HG03196 (cell line): ENCODE measurements around the gene P4HA1.
A peak's percentile ranks its signal among the peaks of the same experiment; 100 is the strongest.
"Not testable (repeated sequence)": the region's sequence is repeated elsewhere in the genome, so short reads cannot be mapped to it uniquely, and the experiment has no call there.

Experiments
- ATAC-seq: cut with Tn5 transposase; IDR thresholded peaks from one replicate; pipeline ENCODE4 v1.9.1; 2021; ENCODE audit not compliant: unreplicated experiment

Gene P4HA1

DNA sequence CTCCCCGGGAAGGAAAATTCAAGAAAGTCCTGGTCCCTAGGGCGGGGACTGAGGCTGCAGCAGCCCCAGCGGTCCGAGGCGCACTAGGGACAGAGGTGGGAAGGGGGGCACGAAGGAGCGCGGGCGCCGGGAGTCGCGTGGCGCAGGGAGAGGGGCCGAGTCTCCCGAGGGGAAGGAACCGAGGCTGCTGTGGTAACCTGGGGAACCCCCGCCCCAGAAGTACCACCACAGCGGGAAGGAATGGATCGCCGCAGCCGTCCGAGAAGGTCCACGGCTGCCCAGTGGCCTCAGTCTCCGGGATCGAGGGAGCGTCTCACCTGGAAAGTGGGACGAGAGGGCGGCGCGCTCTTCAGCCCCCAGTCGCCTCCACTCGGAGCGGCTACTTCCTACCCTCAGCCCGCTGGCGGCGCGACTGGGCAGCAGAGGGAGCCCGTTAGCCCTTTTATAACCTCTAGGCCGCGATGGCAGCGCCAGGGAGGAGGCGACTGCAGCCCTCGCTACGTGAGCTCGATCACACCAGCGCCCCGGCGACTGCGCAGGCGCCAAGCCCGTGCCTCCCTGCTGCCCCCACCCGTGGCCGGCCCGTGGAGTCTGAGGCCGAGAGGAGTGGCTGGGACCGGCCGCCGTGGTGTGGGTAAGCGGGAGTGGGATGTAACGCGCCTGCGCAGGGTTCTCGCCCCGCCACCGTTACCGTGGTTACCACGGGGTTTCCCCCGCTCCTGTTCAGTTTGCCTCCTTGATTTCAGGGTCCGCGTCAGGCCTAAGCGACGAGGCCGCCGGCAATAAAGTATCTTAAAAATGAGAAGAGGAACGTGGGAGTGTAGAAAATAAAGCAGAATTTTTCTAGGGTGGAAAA, at the start of gene P4HA1:
P4HA1 (minus strand) TSS at position 418 of the 856 bp plus-strand sequence. CDS start 21,983 bp downstream, outside the sequence.
- ATAC-seq = peak; percentile 86

DNA sequence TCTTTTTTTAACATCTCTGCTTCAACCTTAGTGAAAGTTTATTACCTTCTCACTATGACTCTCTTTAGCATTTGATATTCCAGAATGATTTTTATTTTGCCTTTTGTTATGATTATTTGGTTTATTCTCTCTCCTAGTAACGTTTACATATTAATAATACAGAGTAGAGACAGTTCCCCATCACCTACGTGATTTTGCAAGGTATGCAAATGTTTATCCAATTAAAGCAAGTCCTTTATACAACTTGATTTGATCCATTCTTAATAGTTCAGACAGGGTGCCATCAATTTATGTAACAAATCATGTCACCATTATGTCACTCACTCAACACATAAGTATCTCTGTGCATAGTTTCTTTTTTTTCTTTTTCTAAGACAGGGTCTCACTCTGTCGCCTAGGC, 44.9 kb upstream of the P4HA1 start:
- ATAC-seq = no peak

DNA sequence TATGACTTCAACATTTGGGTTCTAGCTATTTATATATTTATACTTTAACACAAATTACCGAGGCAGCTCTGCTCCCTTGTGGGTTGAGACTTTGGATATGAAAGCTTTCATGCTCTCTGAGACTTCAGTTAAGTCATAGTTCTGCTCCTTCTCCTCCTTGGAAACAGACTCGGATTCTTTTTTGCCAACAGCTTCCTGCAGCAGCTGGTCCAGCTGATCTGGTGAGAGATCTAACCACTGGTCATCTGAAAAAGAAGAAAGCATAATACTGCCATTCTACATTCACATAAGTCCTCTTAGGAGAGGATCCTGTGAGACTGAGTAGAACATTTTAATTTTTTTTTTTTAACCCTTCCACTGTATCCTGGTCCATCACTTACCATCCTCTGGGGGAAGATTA, 42.6 kb upstream of the P4HA1 start:
- ATAC-seq = no peak

DNA sequence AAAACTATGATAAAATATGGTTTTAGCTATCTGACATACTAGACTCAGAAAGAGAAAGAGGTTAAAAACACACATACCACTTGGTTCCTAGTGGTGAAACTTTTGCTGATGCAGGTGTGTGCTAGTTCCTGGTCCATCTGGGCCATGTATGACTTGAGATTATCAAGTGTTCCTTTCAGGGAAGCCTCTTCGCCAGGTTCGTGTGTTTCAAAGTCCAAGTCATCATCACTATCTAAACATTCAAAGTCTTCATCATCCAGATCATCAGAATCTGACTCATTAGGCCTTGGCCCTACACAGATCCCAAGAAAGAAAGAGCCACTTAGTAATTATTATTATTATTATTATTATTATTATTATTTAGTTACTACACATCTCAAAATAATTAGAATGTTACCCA, 40.0 kb upstream of the P4HA1 start:
- ATAC-seq = no peak

DNA sequence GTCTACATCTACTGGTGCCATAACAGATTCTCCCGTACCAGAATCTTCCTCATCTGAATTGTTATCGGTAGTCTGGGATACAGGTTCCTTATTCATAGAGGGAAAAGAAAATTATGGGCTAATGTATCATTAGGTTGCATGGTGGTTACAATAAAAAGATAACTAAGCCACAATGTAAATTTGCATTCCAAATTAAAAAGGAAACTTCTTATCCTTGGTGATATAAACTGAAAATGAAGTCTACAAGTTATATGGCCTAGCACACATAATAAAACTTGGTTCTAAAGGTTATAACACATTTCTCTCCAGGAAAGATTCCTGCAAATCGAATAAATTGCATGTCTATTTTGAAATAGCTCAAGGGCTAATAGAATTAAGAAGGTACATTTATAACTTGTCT, 38.1 kb upstream of the P4HA1 start:
- no peak for ATAC-seq

DNA sequence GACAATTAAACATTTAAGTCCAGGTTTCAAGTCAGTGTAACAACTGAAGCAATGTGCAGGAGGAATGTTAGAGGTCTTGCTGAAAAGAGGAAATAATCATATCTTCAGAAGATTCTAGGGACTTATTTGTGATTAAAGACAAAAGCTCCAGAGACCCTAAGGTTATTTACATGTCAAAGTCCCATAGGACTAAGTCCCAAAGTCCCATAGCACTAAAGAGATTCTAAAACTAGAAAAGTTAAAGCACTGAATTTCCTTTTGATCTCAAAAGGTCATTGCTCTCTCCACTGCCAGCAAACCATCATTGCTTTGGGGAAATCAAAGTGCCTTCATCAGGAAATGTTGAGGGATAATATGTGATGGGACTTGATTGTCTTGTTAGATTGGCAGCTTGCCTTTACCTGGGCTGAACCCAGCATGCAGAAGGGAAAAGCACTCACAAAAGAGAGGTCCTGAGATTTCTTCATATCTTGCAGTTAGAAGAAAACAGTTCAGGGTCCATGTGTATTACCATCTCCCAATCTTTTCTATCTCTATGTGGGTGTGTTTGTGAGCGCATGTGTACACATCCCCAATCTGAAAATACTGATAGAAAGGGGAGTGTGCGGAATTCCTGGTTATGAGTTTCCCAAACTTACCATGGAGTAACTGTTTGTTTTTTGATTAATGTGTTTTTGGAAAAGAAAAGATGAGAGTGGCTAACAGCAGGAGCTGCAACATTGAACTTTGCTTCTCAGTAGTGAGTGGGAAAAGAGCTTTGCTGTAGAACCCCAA, 35.4 kb upstream of the P4HA1 start:
- no peak for ATAC-seq

DNA sequence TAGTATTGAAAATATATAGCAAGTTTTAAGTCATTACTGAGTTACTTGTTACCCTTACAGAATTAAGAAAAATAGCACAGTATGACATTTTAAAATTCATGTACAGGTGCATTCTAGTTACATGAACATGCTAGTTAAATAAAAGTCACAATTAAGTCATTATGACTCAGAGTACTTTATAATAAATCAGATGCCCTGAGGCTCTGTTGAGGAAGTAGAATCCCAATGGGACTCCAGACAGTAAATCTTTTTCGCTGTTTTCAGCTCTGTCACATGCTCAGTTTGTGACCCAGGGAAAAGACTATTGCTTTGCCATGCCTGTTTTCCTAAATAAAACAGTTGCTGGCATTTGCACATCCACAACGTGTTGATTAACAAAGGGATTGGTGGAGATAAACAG, 34.6 kb upstream of the P4HA1 start:
- ATAC-seq = no peak

DNA sequence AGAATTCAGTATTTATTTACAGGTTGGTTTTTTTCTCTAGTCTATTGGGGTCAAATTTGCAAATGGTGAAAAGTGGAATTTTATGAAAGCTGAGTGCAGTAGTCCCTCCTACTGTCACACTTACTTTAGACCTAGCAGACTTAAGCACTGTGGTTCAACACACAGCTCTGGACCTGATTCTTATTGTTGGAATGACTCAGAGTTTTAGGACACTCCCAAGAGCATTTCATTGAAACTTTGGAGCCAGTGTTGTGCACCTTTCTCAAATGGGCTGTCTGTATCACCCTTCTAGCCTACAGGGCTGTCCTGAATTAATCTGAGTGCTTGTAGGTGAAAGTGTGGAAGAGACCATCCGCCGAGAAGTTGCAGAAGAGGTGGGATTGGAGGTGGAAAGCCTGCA, 29.7 kb upstream of the P4HA1 start:
- no peak for ATAC-seq

DNA sequence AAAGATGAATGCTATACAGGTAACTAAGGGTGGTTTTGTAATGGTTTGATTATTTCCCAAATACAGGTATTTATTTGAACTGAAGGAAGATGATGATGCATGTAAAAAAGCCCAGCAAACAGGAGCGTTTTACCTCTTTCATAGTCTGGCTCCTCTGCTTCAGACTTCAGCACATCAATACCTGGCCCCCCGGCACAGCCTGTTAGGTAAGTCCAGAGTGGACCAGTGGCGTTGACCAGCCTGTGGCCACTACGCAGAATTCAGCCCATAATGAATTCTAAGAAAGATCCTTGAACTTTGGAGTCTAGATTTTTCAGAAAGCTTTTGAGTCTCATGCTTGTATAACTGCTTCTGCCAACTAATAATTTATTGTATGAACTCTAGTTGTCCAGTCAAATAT, 23.3 kb upstream of the P4HA1 start:
- no peak for ATAC-seq

DNA sequence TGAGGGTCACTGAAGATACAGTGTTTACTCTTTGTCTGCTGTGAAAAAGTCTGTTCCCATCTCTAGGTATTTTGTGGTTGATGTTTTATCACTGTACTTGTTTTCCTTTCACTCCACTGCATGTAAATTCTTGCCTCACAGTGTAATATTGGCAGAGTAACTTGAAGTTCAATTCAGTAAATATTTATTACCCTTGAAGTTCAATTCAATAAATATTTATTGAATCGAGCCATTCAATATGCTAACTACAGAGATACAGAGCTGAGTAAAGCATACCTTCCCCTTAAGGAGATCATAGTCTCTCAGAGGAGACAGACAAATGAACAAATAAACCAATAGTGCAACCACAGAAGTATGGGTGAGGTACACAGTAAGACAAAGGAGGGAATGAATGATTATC, 22.8 kb upstream of the P4HA1 start:
- no peak for ATAC-seq

DNA sequence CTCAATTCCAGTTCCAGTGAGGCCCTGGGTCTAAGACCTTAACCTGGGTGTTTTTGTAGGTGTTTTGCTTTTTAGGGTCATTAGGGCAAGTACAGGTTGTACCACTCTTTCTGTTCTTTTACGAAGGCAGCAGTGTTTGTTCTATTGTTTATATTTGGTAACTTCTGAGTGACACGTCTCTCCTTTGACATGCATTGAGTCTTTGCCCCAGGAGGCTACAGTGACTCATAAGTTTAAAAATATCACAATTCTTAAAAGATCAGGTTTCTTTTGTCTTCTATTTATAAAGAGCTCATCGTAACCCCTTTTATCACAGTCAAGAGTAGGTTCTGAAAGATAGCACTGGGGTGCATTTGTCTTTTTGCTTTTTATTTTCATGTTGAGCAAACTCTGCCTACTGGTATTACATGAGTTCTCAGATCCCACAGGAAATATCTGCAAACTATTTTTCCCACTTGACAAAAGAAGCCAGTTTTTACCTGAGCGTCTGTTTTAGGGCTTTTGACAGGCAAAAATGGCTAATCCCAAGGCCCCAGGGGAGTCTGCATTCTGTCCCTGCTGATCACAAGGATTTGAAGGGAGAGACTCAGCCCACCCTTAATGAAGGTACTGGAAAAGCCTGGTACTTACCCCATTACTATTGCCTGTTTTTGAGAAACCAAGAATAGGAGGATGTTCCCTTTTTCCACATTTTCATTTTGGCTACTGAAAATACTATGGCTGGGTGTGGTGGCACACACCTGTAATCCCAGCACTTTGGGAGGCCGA, 21.5 kb upstream of the P4HA1 start:
- ATAC-seq = peak; percentile 70

DNA sequence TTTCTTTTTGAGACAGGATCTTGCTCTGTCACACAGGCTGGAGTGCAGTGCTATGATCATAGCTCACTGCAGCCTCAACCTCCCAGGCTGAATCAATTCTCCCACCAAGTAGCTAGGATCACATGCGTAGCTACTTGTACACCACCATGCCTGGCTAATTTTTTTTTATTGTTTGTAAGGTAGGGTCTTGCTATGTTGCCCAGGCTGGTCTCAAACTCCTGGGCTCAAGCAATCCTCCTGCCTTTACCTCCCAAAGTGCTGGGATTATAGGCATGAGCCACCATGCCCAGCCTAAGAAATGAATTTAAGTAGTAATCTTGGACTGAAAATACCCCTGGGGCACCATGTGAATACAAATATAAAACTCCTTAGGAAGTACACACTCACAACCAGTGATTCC, 19.4 kb upstream of the P4HA1 start:
- ATAC-seq = no peak

DNA sequence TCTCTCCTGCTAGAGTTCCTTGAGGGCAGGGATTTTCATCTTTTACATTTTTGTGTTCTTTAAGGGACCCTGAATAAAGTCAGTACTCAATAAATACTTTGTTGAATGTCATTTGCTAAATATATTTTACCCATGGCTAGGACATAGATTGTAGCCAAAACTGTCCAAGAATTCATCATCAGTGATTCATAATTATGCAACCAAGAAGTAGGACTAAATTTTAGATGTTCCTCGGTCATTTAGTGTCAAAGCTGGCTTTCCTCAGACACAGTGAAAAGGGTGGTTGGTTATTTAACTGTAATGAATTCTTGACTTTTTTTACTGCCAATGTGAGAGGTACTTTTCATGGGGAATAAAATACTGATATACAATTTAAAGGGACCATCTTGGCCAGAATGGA, 16.9 kb upstream of the P4HA1 start:
- ATAC-seq = no peak

DNA sequence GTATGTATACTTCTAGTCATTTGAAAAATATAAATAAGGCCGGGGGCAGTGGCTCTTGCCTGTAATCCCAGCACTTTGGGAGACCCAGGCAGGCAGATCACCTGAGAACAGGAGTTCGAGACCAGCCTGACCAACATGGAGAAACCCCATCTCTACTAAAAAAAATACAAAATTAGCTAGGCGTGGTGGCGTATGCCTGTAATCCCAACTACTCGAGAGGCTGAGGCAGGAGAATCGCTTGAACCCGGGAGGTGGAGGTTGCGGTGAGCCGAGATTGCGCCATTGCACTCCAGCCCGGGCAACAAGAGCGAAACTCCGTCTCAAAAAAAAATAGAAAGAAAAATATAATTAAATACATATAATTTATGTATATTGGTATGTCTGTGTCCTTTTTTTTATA, 15.4 kb upstream of the P4HA1 start:
- not testable (repeated sequence) for ATAC-seq

DNA sequence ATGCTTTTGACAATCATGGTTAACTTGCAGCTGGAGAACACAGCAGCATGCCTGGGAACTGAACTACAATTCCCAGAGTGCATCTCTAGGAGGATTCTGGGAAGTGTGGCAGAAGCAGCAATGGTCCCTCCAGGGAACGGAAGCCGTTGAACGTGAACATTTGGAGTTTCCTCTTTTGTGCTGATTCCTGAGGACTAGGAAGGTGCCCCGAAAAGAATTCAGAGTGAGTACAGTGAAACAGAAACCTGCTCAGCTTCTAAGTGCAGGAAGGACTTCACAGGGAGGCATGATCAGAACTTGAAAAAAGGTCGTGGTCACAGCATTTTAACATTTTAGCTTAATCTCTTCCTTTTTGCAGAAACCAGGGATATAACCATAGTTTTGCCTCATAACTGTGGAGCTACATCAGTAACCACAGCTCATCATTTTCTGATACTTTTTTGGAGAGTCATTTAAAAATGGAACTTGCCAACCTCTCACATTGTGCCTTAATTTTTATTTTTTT, 13.7 kb upstream of the P4HA1 start, which contains the start of gene NUDT13:
NUDT13 (plus strand) TSS at position 111 of the 505 bp plus-strand sequence. CDS start 3,911 bp downstream, outside the sequence.
- no peak for ATAC-seq

DNA sequence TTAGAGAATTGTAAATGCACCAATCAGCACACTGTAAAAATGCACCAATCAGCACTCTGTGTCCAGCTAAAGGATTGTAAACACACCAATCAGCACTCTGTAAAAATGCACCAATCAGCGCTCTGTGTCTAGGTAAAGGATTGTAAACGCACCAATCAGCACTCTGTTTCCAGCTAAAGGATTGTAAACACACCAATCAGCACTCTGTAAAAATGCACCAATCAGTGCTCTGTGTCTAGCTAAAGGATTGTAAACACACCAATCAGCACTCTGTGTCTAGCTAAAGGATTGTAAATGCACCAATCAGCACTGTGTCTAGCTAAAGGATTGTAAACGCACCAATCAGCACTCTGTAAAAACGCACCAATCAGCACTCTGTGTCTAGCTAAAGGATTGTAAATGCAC, 12.6 kb upstream of the P4HA1 start:
- ATAC-seq = not testable (repeated sequence)

DNA sequence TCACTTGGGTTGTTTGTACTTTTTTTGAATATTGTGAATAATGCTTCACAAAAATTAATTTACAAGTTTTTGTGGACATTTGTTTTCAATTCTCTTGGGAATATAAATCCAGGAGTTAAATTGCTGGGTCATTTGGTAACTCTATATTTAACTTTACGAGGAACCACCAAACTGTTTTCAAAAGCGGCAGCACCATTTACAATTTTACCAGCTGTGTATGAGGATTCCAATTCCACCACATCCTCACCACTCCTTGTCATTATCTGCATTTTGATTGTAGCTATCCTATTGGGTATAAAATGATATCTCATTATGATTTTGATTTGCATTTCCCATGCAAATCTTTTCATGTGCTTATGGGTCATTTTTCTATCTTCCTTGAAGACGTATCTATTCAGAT, 9.6 kb upstream of the P4HA1 start:
- no peak for ATAC-seq

DNA sequence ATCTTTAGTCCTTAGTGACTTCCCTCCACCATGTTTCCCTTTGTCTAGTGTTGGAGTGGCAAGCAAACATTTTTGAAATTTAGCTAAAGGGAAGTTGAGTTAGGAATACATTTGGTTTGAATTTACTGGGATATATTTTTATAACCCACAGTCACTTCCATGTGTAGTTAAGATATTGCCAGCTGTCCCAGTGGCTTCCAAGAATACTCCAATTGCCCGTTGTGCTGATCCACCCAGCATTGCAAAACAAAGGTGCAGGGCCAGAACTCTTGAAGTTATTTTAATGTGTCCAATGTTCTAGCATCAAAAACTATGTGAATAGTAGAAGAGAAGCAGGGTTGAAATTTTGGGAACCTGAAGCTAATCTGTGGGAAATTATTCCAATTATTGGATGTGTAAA, 2.5 kb upstream of the P4HA1 start:
- ATAC-seq = no peak

DNA sequence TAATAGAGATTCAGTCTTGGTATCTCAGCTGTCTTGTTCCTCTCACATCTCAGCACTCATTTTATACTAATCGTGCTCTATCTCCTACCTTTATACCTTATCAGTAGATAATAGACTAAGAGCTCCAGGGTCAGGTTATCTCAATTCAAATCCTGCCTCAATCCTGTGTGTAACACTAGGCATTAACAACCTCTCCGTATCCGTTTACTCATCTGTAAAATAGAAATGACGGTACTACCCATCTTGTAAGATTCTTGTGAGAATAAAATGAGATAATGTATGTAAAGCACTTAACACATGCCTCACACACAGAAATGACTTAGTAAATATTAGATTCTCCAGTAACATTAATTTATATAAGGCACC, 622 bp upstream of the P4HA1 start:
- ATAC-seq = no peak

DNA sequence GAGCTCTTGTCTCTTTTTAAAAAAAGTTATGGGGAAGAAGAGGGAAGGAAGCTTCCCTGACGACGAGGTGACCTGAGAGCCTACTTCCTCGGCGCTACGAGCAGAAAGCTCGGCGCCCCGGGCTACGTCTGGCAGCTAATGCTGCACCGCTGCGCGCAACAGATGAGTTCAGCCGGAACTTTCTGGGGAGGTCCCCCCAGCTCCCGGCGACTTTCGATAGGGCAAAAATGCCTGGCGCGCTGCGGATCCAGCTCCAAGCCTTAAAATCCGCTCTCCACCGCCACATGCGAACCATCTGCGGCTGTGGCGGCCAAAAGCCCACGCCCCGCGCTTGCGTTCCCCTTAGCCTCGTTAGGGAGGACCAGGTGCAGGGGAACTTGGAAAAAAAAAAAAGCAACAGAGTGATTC, 621 bp downstream of the P4HA1 start:
- peak; percentile 34 for ATAC-seq

DNA sequence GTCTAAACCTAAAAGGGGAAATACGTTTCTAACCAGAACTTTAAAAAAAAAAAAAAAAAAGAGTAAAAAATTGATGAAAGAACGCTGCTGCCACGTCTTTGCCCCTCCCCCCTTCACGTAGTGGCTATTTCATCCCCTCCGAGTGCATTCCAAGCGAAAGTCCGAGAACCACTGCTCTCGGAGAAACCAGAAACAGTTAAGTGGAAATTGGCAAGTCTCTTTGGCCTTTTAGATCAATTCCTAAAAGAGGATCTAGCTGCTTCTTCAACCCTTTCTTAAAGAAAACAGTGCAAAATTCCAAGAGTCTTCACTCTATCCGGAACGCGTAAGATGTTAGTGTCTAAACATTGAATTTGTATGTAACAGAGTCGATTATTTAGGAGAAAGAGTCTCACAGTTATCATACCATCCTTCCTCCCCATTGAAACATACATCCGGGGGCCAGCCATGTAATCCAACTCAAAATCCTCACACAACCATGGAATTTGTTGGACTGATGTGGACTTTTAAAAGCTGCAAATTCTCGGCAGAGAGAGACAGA, 1.1 kb downstream of the P4HA1 start:
- ATAC-seq = no peak
